ENCODE data around the gene PRKG1. TPM values are rescaled to one million over a fixed set of nuclear protein-coding genes. Genes with fewer than 3 reads are reported as not detected.

The PRKG1 gene
- total and polyA plus RNA-seq, 2 experiments from 2014 or later = 18.2 to 21.1 TPM

DNA sequence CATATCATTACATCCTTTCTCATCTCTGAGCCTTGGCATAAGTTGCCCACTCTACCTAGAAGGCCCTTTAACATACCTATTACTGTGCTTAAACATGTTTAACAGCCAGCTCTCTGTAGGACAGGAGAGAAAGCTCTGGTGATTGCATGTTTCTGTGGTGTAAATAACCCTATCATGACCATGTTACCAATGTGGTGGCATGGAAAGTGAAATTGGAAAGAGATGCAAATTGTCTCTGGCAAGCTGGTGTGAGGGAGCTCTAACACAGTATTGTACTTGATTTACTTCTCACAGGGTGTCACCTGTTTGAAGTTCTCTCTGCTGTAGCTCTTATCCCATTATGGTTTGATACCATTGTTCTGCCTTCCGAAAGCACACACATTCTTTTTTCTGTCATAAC is 1008.0 kb downstream of the PRKG1 start (continued):
- TF ChIP-seq ZNF462 (CRISPR knock-in tag; IDR thresholded peaks at IDR 0.05) = no peak
- TF ChIP-seq NANOG (IDR thresholded peaks at IDR 0.05; ENCODE audit: borderline replicate concordance) = no peak
- TF ChIP-seq STAT1 (IDR thresholded peaks at IDR 0.05; ENCODE audit: unreplicated experiment) = no peak
- TF ChIP-seq, protein P1, sequence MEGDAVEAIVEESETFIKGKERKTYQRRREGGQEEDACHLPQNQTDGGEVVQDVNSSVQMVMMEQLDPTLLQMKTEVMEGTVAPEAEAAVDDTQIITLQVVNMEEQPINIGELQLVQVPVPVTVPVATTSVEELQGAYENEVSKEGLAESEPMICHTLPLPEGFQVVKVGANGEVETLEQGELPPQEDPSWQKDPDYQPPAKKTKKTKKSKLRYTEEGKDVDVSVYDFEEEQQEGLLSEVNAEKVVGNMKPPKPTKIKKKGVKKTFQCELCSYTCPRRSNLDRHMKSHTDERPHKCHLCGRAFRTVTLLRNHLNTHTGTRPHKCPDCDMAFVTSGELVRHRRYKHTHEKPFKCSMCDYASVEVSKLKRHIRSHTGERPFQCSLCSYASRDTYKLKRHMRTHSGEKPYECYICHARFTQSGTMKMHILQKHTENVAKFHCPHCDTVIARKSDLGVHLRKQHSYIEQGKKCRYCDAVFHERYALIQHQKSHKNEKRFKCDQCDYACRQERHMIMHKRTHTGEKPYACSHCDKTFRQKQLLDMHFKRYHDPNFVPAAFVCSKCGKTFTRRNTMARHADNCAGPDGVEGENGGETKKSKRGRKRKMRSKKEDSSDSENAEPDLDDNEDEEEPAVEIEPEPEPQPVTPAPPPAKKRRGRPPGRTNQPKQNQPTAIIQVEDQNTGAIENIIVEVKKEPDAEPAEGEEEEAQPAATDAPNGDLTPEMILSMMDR (conservative IDR thresholded peaks at IDR 0.05; ENCODE audit: low read depth in 2 of 2) = no peak
- TF ChIP-seq JUNB (IDR thresholded peaks at IDR 0.05; ENCODE audit: unreplicated experiment) = no peak
- no peak for TF ChIP-seq CREB1 (CRISPR knock-in tag; IDR thresholded peaks at IDR 0.05; ENCODE audit: low read depth)

DNA sequence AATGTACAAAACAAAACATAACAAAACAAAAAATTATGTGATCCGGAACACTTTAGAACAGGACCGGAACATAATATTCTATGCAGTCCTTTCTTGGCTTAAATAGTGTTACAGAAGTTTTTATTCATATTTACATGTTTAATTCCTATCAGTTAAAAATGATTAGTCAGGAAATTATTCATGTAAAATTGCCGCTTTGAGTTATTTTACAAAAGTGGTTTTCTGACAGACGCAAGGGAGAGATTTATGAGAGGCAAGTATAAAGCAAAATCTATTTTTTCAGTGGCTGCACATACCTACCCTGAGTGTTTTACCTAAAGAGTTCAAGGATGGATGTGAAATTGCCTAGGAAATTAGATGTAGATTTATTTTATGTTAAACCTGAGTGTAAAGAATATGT is 1009.1 kb downstream of the PRKG1 start:
- no peaks in the 10 kb centered on the region for H3K27me3 ChIP-seq (ENCODE audit: insufficient read depth)
- ATAC-seq (no peak), DNase-seq (ENCODE audit: low spot score) (no peak)
- no peaks in the 10 kb centered on the region for H4K20me1 ChIP-seq (replicated peaks; ENCODE audit: insufficient read depth)
- no peaks in the 10 kb centered on the region for H3K79me2 ChIP-seq (replicated peaks; ENCODE audit: insufficient read depth)
- no peaks in the 10 kb centered on the region for H3K36me3 ChIP-seq (ENCODE audit: insufficient read depth)
- H3F3A ChIP-seq (replicated peaks; ENCODE audit: low read depth) = no peaks in the 10 kb centered on the region
- Mint-ChIP-seq H3K27ac (no peak overlapping the region), H3K27me3 (ENCODE audit: insufficient read depth, low read depth, poor library complexity) (no peaks in the 10 kb centered on the region), H3K4me1 (peaks cover 9% of the 10 kb centered on the region; the same call in 2 of the 3 replicates), H3K9me3 (no peaks in the 10 kb centered on the region), H3K4me3 (no peak overlapping the region), H3K36me3 (ENCODE audit: low read depth) (peaks cover 2% of the 10 kb centered on the region; the same call in 2 of the 3 replicates)
- peaks cover 2% of the 10 kb centered on the region; the same call in 1 of the 2 replicates for H3K9me2 ChIP-seq (ENCODE audit: insufficient read depth)
- no peaks in the 10 kb centered on the region for H3K4me1 ChIP-seq (ENCODE audit: insufficient read depth)
- no peak overlapping the region for H3K4me2 ChIP-seq
- H3K4me3 ChIP-seq = no peak overlapping the region
- TF ChIP-seq, protein P1 (conservative IDR thresholded peaks at IDR 0.05; ENCODE audit: low read depth in 2 of 2) = no peak
- no peak for TF ChIP-seq ZNF331 (CRISPR knock-in tag; IDR thresholded peaks at IDR 0.05; ENCODE audit: low read depth)
- TF ChIP-seq JUNB (IDR thresholded peaks at IDR 0.05; ENCODE audit: unreplicated experiment) = no peak
- H2AFZ ChIP-seq = no peak overlapping the region
- H3K27ac ChIP-seq (ENCODE audit: low read depth) = no peak overlapping the region

All from GM23338 (cell line).